ENCODE measurements around the gene SLIT1.

SLIT1 gene

GRCh38 chr10:97018251-97019212, 167.2 kb downstream of the SLIT1 start:
- H3K4me2 ChIP-seq: no peak overlapping the region
- H3K27ac ChIP-seq: no peak overlapping the region
- H3K9ac ChIP-seq: no peak overlapping the region
- no peaks in the 10 kb centered on the region for H3K27me3 ChIP-seq
- H3K4me1 ChIP-seq: peaks cover 45% of the 10 kb centered on the region
- no peaks in the 10 kb centered on the region for H3K9me3 ChIP-seq
- no peak overlapping the region for H3K4me3 ChIP-seq
- no peaks in the 10 kb centered on the region for H3K36me3 ChIP-seq
- H4K20me1 ChIP-seq: no peaks in the 10 kb centered on the region
- TF ChIP-seq Cebpa-rat (IDR thresholded peaks at IDR 0.05): no peak

GRCh38 chr10:97017474-97017903, 168.3 kb downstream of the SLIT1 start:
- Histone ChIP-seq H4K20me1 (no peaks in the 10 kb centered on the region), H3K9me3 (no peaks in the 10 kb centered on the region), H3K4me2 (peak overlapping the region; percentile 97), H3K27ac (no peak overlapping the region), H3K27me3 (no peaks in the 10 kb centered on the region), H3K36me3 (no peaks in the 10 kb centered on the region), H3K4me3 (no peak overlapping the region), H3K9ac (no peak overlapping the region), H3K4me1 (peaks cover 42% of the 10 kb centered on the region)
- TF ChIP-seq Cebpa-rat (IDR thresholded peaks at IDR 0.05): no peak

- Histone ChIP-seq H3K4me1 (peaks cover 38% of the 10 kb centered on the region), H3K9me3 (no peaks in the 10 kb centered on the region), H3K4me3 (peak overlapping the region; percentile 30; the same call in 1 of the 2 replicates), H3K27ac (no peak overlapping the region), H3K4me2 (peak overlapping the region; percentile 97), H4K20me1 (no peaks in the 10 kb centered on the region), H3K36me3 (no peaks in the 10 kb centered on the region), H3K9ac (peak overlapping the region; percentile 44; the same call in 1 of the 2 replicates), H3K27me3 (no peaks in the 10 kb centered on the region)
- TF ChIP-seq Cebpa-rat (IDR thresholded peaks at IDR 0.05): no peak
These were observed 168.9 kb downstream of the SLIT1 start for GRCh38 chr10:97016728-97017473.

GRCh38 chr10:97015240-97015639, 170.5 kb downstream of the SLIT1 start:
- H3K4me2 ChIP-seq: no peak overlapping the region
- H3K27ac ChIP-seq: no peak overlapping the region

GRCh38 chr10:97013983-97014382, 171.8 kb downstream of the SLIT1 start:
- Histone ChIP-seq H3K4me1 (peaks cover 21% of the 10 kb centered on the region), H3K27me3 (no peaks in the 10 kb centered on the region), H3K9me3 (no peaks in the 10 kb centered on the region), H4K20me1 (no peaks in the 10 kb centered on the region), H3K27ac (no peak overlapping the region), H3K4me2 (no peak overlapping the region), H3K9ac (no peak overlapping the region), H3K4me3 (no peak overlapping the region), H3K36me3 (no peaks in the 10 kb centered on the region)
- no peak for TF ChIP-seq Cebpa-rat (IDR thresholded peaks at IDR 0.05)

More at GRCh38 chr10:97015240-97015639, 170.5 kb downstream of the SLIT1 start:
- H3K36me3 ChIP-seq: no peaks in the 10 kb centered on the region
- H3K9ac ChIP-seq: no peak overlapping the region
- H3K27me3 ChIP-seq: no peaks in the 10 kb centered on the region
- TF ChIP-seq Cebpa-rat (IDR thresholded peaks at IDR 0.05): no peak
- H3K4me1 ChIP-seq: peaks cover 31% of the 10 kb centered on the region
- no peaks in the 10 kb centered on the region for H4K20me1 ChIP-seq
- H3K9me3 ChIP-seq: no peaks in the 10 kb centered on the region
- H3K4me3 ChIP-seq: no peak overlapping the region

GRCh38 chr10:97013568-97013967, 172.2 kb downstream of the SLIT1 start:
- no peak overlapping the region for H3K4me2 ChIP-seq
- no peak overlapping the region for H3K4me3 ChIP-seq
- H3K27me3 ChIP-seq: no peaks in the 10 kb centered on the region
- TF ChIP-seq Cebpa-rat (IDR thresholded peaks at IDR 0.05): no peak
- no peak overlapping the region for H3K9ac ChIP-seq
- H3K4me1 ChIP-seq: peaks cover 21% of the 10 kb centered on the region
- no peak overlapping the region for H3K27ac ChIP-seq
- no peaks in the 10 kb centered on the region for H4K20me1 ChIP-seq
- H3K36me3 ChIP-seq: no peaks in the 10 kb centered on the region
- no peaks in the 10 kb centered on the region for H3K9me3 ChIP-seq

GRCh38 chr10:97012470-97012869, 173.3 kb downstream of the SLIT1 start:
- no peak overlapping the region for H3K27ac ChIP-seq
- H3K9ac ChIP-seq: no peak overlapping the region
- no peaks in the 10 kb centered on the region for H3K36me3 ChIP-seq
- no peak for TF ChIP-seq Cebpa-rat (IDR thresholded peaks at IDR 0.05)
- no peaks in the 10 kb centered on the region for H4K20me1 ChIP-seq
- no peak overlapping the region for H3K4me2 ChIP-seq
- H3K4me1 ChIP-seq: peaks cover 18% of the 10 kb centered on the region
- H3K9me3 ChIP-seq: peaks cover 6% of the 10 kb centered on the region; the same call in 1 of the 2 replicates
- no peaks in the 10 kb centered on the region for H3K27me3 ChIP-seq
- no peak overlapping the region for H3K4me3 ChIP-seq

- Histone ChIP-seq H3K27ac (no peak overlapping the region), H3K4me2 (no peak overlapping the region), H4K20me1 (no peaks in the 10 kb centered on the region), H3K9me3 (peaks cover 16% of the 10 kb centered on the region; the same call in 1 of the 2 replicates), H3K27me3 (no peaks in the 10 kb centered on the region), H3K36me3 (no peaks in the 10 kb centered on the region), H3K4me3 (no peak overlapping the region), H3K4me1 (peaks cover 8% of the 10 kb centered on the region), H3K9ac (no peak overlapping the region)
- no peak for TF ChIP-seq Cebpa-rat (IDR thresholded peaks at IDR 0.05)
These were observed 174.4 kb downstream of the SLIT1 start for GRCh38 chr10:97011397-97011796.

- H3K4me2 ChIP-seq: no peak overlapping the region
These were observed 175.0 kb downstream of the SLIT1 start for GRCh38 chr10:97010695-97011206.

More at GRCh38 chr10:97010695-97011206, 175.0 kb downstream of the SLIT1 start:
- Histone ChIP-seq H3K4me3 (no peak overlapping the region), H4K20me1 (no peaks in the 10 kb centered on the region), H3K27me3 (no peaks in the 10 kb centered on the region), H3K9me3 (peaks cover 19% of the 10 kb centered on the region; the same call in 1 of the 2 replicates), H3K9ac (no peak overlapping the region), H3K36me3 (no peaks in the 10 kb centered on the region), H3K27ac (no peak overlapping the region), H3K4me1 (0 out of 2 replicates have a peak, but pooled peaks cover 1% of the 10 kb centered on the region)
- no peak for TF ChIP-seq Cebpa-rat (IDR thresholded peaks at IDR 0.05)
